Panc1 (cell line): ENCODE measurements around the gene HIGD2B. TPM values are rescaled to one million over a fixed set of nuclear protein-coding genes. Genes with fewer than 3 reads are reported as not detected.
"Not testable (repeated sequence)": the region's sequence is repeated elsewhere in the genome, so short reads cannot be mapped to it uniquely, and the experiment has no call there.

Experiments used
- ATAC-seq: fragments of 200-7000 bp; cut with Tn5 transposase; 2 replicates; pipeline ENCODE4 v1.9.1; 2020; ENCODE audit warnings: mild to moderate bottlenecking, moderate library complexity
- BruUV-seq: library from RNA; stranded (reverse); fragments of 400-500 nt; replicated peaks from 2 replicates; lab custom pipeline; 2021; lab: Mats Ljungman, UMichigan
- CTCF ChIA-PET: fragments of 300-600 bp; sonication (Branson Sonifier 250); formaldehyde crosslinking; loops from one replicate; lab custom pipeline; 2022; ENCODE audit warnings: antibody characterized with exemption; lab: Charles Lee
- POLR2A ChIA-PET: fragments of 300-600 bp; sonication (Branson Sonifier 250); formaldehyde crosslinking; loops from one replicate; lab custom pipeline; 2022; ENCODE audit warnings: antibody characterized with exemption; lab: Charles Lee
- DNase-seq: peaks from one replicate; pipeline ENCODE4 v3.0.0-alpha.2; 2010; ENCODE audit warnings: low read depth, low spot score
- H3K27ac ChIP-seq: 2 replicates; pipeline ENCODE4 v1.5.1; 2011; ENCODE audit warnings: mild to moderate bottlenecking, low read length, inconsistent platforms
- H3K27me3 ChIP-seq: fragments of 200-500 bp; sonication (Bioruptor generic); 2 replicates; pipeline ENCODE4 v1.6.0; 2014; ENCODE audit warnings: low read length, inconsistent platforms; ENCODE audit not compliant: control insufficient read depth, insufficient read depth
- H3K36me3 ChIP-seq: fragments of 200-500 bp; sonication (Bioruptor generic); 2 replicates; pipeline ENCODE4 v1.5.1; 2014; ENCODE audit warnings: inconsistent platforms, mild to moderate bottlenecking, low read length, moderate library complexity; ENCODE audit not compliant: control insufficient read depth, insufficient read depth
- H3K4me1 ChIP-seq: 2 replicates; pipeline ENCODE4 v1.5.1; 2011; ENCODE audit warnings: inconsistent platforms, mild to moderate bottlenecking, low read length, moderate library complexity; ENCODE audit not compliant: control insufficient read depth, insufficient read depth
- H3K4me3 ChIP-seq, 2 experiments: 2 replicates each; pipeline ENCODE4 v1.5.1; 2011 to 2012; ENCODE audit warnings: low read depth in 2 of 2, low read length in 2 of 2, mild to moderate bottlenecking in 2 of 2, inconsistent platforms in 1 of 2, moderate library complexity in 1 of 2
- H3K9me3 ChIP-seq: fragments of 200-500 bp; sonication (Bioruptor generic); 2 replicates; pipeline ENCODE4 v1.5.1; 2014; ENCODE audit warnings: low read depth, mild to moderate bottlenecking, inconsistent platforms, low read length, moderate library complexity; ENCODE audit not compliant: control insufficient read depth, insufficient read depth
- in situ Hi-C: cut with HindIII; loops from 2 replicates; pipeline ENCODE4 v1.10.0; 2016; ENCODE audit warnings: low sequenced_read_pairs, low pct_unique_long_range_greater_than_20kb
- intact Hi-C: fragments of 100-400 bp; cut with micrococcal nuclease; formaldehyde crosslinking; loops from one replicate; pipeline ENCODE4 v1.10.0; 2022; ENCODE audit not compliant: unreplicated experiment
- total RNA-seq: library from RNA; stranded (reverse); gene quantifications from one replicate; pipeline ENCODE4 v1.2.1, GENCODE V29; 2021; ENCODE audit not compliant: unreplicated experiment

HIGD2B gene
- total RNA-seq, 1 experiment from 2014 or later: 0.21 TPM

- H3K9me3 ChIP-seq, in situ Hi-C loops, H3K4me1 ChIP-seq, CTCF ChIA-PET, POLR2A ChIA-PET, H3K36me3 ChIP-seq, H3K27me3 ChIP-seq, ATAC-seq, DNase-seq, H3K27ac ChIP-seq, H3K4me3 ChIP-seq, intact Hi-C loops, BruUV-seq: not testable (repeated sequence)
These were observed 37.2 kb downstream of the HIGD2B start for GRCh38 chr15:72648631-72649253.

- H3K4me1 ChIP-seq, POLR2A ChIA-PET, H3K27ac ChIP-seq, intact Hi-C loops, CTCF ChIA-PET, in situ Hi-C loops, H3K36me3 ChIP-seq, ATAC-seq, BruUV-seq, DNase-seq, H3K27me3 ChIP-seq, H3K4me3 ChIP-seq, H3K9me3 ChIP-seq: not testable (repeated sequence)
These were observed 43.7 kb downstream of the HIGD2B start for GRCh38 chr15:72642271-72642670.

GRCh38 chr15:72639759-72640483 lies 46.1 kb downstream of the HIGD2B start:
- H3K27me3 ChIP-seq, H3K9me3 ChIP-seq, BruUV-seq, H3K27ac ChIP-seq, CTCF ChIA-PET, ATAC-seq, intact Hi-C loops, H3K36me3 ChIP-seq, H3K4me1 ChIP-seq, H3K4me3 ChIP-seq, DNase-seq, in situ Hi-C loops, POLR2A ChIA-PET: not testable (repeated sequence)

GRCh38 chr15:72636519-72637282 lies 49.3 kb downstream of the HIGD2B start:
- CTCF ChIA-PET, in situ Hi-C loops: not testable (repeated sequence)

GRCh38 chr15:72629068-72629570 lies 56.9 kb downstream of the HIGD2B start:
- in situ Hi-C loops, ATAC-seq: not testable (repeated sequence)

More at GRCh38 chr15:72636519-72637282, 49.3 kb downstream of the HIGD2B start:
- H3K9me3 ChIP-seq, H3K36me3 ChIP-seq, DNase-seq, H3K27me3 ChIP-seq, POLR2A ChIA-PET, H3K4me1 ChIP-seq, H3K27ac ChIP-seq, intact Hi-C loops: not testable (repeated sequence)
- H3K4me3 ChIP-seq: peak overlapping the region; percentile 17 to 36
- BruUV-seq: TSS peak; percentile 88
- peak; percentile 88 for ATAC-seq

More at GRCh38 chr15:72629068-72629570, 56.9 kb downstream of the HIGD2B start:
- intact Hi-C loops, CTCF ChIA-PET, H3K27me3 ChIP-seq, H3K36me3 ChIP-seq, BruUV-seq, H3K4me3 ChIP-seq, H3K27ac ChIP-seq, POLR2A ChIA-PET, DNase-seq, H3K9me3 ChIP-seq, H3K4me1 ChIP-seq: not testable (repeated sequence)
